Natural killer cell (primary cell): ENCODE results near the gene MTUS2. TPM values are rescaled to one million over a fixed set of nuclear protein-coding genes. Genes with fewer than 3 reads are reported as not detected.

Experiments used
- ATAC-seq, 3 donors: fragments of 150-1000 bp in 2 of 3; fragments of 200-7000 bp in 1 of 3; cut with Tn5 transposase; 1 replicate in 1 of 3; 2 replicates in 2 of 3; pipeline ENCODE4 v1.10.0; 2021; ENCODE audit warnings: mild to moderate bottlenecking in 2 of 3, moderate library complexity in 2 of 3
- DNase-seq, 2 donors: peaks; one replicate each; pipeline versions ENCODE4 v3.0.0 to v3.0.0-alpha.2; 2013 to 2021; ENCODE audit warnings: mixed read lengths in 1 of 2
- H3K27ac ChIP-seq: one replicate; pipeline ENCODE4 v1.5.1; 2013; ENCODE audit warnings: mild to moderate bottlenecking, low read length
- H3K27me3 ChIP-seq: one replicate; pipeline ENCODE4 v1.6.1; 2013; ENCODE audit warnings: low read length; ENCODE audit not compliant: control insufficient read depth, insufficient read depth
- H3K36me3 ChIP-seq: one replicate; pipeline ENCODE4 v1.6.1; 2013; ENCODE audit warnings: low read length; ENCODE audit not compliant: control insufficient read depth, insufficient read depth
- H3K4me1 ChIP-seq: one replicate; pipeline ENCODE4 v1.6.1; 2013; ENCODE audit warnings: low read length; ENCODE audit not compliant: control insufficient read depth, insufficient read depth
- H3K4me3 ChIP-seq: one replicate; pipeline ENCODE4 v1.5.1; 2013; ENCODE audit warnings: low read length
- H3K9me3 ChIP-seq: one replicate; pipeline ENCODE4 v1.6.1; 2013; ENCODE audit warnings: low read length; ENCODE audit not compliant: control insufficient read depth, insufficient read depth
- H3K27ac Mint-ChIP-seq, 2 donors: one replicate each; pipeline ENCODE4 v1.8.0; 2022; ENCODE audit warnings: mild to moderate bottlenecking in 2 of 2, mixed read lengths in 2 of 2, moderate library complexity in 1 of 2
- H3K27me3 Mint-ChIP-seq, 2 donors: one replicate each; pipeline ENCODE4 v1.8.0; 2022; ENCODE audit warnings: low read depth in 2 of 2, mixed read lengths in 2 of 2
- H3K36me3 Mint-ChIP-seq: one replicate; pipeline ENCODE4 v1.8.0; 2022; ENCODE audit warnings: mixed read lengths
- H3K4me1 Mint-ChIP-seq, 2 donors: one replicate each; pipeline ENCODE4 v1.8.0; 2022; ENCODE audit warnings: mixed read lengths in 2 of 2
- H3K4me3 Mint-ChIP-seq: one replicate; pipeline ENCODE4 v1.8.0; 2022; ENCODE audit warnings: mild to moderate bottlenecking, moderate library complexity, mixed read lengths
- H3K9me3 Mint-ChIP-seq, 2 donors: one replicate each; pipeline ENCODE4 v1.8.0; 2022; ENCODE audit warnings: mixed read lengths in 2 of 2
- WGBS: methylation state at CpG from one replicate; pipeline ENCODE4 v1.1.7; 2013; ENCODE audit warnings: missing lambda C conversion rate; ENCODE audit not compliant: insufficient coverage; 5-methylcytosine and 5-hydroxymethylcytosine counted together
- intact Hi-C: fragments of 100-400 bp; cut with micrococcal nuclease; formaldehyde crosslinking; loops from one replicate; pipeline ENCODE4 v1.14.2; 2022
- total RNA-seq, 4 donors: library from RNA; stranded (reverse); fragments of 120-200 nt in 1 of 4; gene quantifications; one replicate each; pipeline versions ENCODE4 v1.2.3 to v1.2.4, GENCODE V29; 2013 to 2022
- TF ChIP-seq, protein P1 (sequence below): fragments of 200-600 bp; IDR thresholded peaks from one replicate; pipeline ENCODE4 v1.8.0; 2022; ENCODE audit warnings: antibody characterized with exemption

The MTUS2 gene
- total RNA-seq, 3 donors from 2014 or later (not counting 1 experiment from before 2014, with no cell fraction given) = not detected

DNA sequence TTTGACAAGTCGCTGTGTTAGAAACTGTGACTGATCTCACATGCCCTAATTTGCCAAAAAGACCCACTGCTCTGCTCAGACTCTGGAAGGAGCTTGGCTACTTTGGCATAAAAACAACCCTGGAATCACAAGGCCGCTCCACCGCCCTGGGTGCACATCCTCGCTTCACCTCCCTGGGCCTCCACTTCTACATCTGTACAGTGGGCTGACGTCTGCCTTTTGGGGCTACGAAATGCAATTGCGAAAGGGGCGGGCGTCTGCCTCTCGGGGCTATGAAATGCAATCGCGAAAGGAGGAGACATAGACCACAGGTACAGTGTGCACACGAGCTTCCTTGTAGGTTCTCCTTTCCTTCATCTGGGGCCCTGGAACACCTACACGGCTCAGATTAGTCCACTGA lies 701.2 kb downstream of the MTUS2 start:
- TF ChIP-seq, protein P1, sequence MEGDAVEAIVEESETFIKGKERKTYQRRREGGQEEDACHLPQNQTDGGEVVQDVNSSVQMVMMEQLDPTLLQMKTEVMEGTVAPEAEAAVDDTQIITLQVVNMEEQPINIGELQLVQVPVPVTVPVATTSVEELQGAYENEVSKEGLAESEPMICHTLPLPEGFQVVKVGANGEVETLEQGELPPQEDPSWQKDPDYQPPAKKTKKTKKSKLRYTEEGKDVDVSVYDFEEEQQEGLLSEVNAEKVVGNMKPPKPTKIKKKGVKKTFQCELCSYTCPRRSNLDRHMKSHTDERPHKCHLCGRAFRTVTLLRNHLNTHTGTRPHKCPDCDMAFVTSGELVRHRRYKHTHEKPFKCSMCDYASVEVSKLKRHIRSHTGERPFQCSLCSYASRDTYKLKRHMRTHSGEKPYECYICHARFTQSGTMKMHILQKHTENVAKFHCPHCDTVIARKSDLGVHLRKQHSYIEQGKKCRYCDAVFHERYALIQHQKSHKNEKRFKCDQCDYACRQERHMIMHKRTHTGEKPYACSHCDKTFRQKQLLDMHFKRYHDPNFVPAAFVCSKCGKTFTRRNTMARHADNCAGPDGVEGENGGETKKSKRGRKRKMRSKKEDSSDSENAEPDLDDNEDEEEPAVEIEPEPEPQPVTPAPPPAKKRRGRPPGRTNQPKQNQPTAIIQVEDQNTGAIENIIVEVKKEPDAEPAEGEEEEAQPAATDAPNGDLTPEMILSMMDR = no peak
- H3K27ac Mint-ChIP-seq = no peak overlapping the region
- Histone ChIP-seq H3K4me1 (no peaks in the 10 kb centered on the region), H3K9me3 (no peaks in the 10 kb centered on the region), H3K27ac (no peak overlapping the region), H3K36me3 (peaks cover 28% of the 10 kb centered on the region), H3K4me3 (no peak overlapping the region), H3K27me3 (no peaks in the 10 kb centered on the region)
- H3K4me1 Mint-ChIP-seq = no peaks in the 10 kb centered on the region
- no peak overlapping the region for H3K4me3 Mint-ChIP-seq
- WGBS = 96% methylated on average over 14 of the region's 14 CpGs
- no peaks in the 10 kb centered on the region for H3K36me3 Mint-ChIP-seq
- H3K9me3 Mint-ChIP-seq = no peaks in the 10 kb centered on the region
- no peak for DNase-seq
- H3K27me3 Mint-ChIP-seq = no peaks in the 10 kb centered on the region
- ATAC-seq = no peak
- intact Hi-C loops = no loop called here

GRCh38 chr13:29522044-29522685 lies 702.0 kb downstream of the MTUS2 start:
- H3K27ac ChIP-seq = no peak overlapping the region
- H3K4me3 ChIP-seq = no peak overlapping the region
- no peaks in the 10 kb centered on the region for H3K27me3 Mint-ChIP-seq
- H3K9me3 Mint-ChIP-seq = no peaks in the 10 kb centered on the region
- no peaks in the 10 kb centered on the region for H3K27me3 ChIP-seq
- DNase-seq (no peak), ATAC-seq (no peak)
- no peaks in the 10 kb centered on the region for H3K4me1 Mint-ChIP-seq
- intact Hi-C loops = no loop called here
- H3K4me3 Mint-ChIP-seq = no peak overlapping the region
- TF ChIP-seq, protein P1 = no peak
- H3K4me1 ChIP-seq = no peaks in the 10 kb centered on the region
- H3K36me3 Mint-ChIP-seq = no peaks in the 10 kb centered on the region
- H3K36me3 ChIP-seq = peaks cover 22% of the 10 kb centered on the region
- no peak overlapping the region for H3K27ac Mint-ChIP-seq
- no peaks in the 10 kb centered on the region for H3K9me3 ChIP-seq
- WGBS = 96% methylated on average over 15 of the region's 16 CpGs

DNA sequence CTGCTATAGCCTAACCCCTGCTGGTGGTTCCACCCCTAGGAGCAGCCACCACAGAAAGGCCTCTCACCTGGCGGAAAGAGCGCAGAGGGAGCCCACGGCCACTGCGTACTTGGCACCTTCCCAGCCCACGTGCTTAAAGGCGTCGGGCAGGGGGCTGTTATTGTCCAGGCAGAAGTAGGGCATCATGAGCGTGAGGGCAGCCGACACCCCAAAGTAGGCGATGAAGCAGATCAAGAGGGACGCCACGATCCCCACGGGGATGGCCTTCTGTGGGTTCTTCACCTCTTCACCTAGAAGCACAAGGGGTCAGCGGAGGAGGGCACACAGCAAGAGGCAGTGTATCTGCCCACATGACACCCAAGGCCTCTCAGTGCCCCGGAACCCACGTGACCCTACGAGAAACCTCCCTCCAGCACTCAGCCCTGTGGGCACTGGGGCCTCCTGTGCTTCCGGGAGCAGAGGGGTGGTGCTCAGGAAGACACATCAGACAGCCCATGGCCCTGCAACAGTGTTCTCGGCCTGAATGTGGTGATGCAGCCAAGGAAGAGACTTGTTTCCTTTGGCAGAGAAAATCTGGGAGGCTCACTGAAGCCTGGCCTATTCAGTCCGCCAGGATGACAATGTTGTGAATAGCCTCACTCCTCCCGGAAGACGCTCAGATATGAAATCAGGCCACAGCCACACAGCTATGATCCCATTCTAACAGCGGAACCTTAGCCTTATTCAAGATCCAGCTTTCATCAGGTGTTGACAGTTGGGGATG lies 703.2 kb downstream of the MTUS2 start:
- no peaks in the 10 kb centered on the region for H3K36me3 Mint-ChIP-seq

More for the DNA sequence above, 703.2 kb downstream of the MTUS2 start:
- Histone ChIP-seq H3K27ac (no peak overlapping the region), H3K27me3 (no peaks in the 10 kb centered on the region), H3K9me3 (no peaks in the 10 kb centered on the region), H3K36me3 (peaks cover 21% of the 10 kb centered on the region), H3K4me1 (no peaks in the 10 kb centered on the region), H3K4me3 (no peak overlapping the region)
- TF ChIP-seq, protein P1 = no peak
- H3K27ac Mint-ChIP-seq = peak overlapping the region in 1 of 2 donors; percentile 13
- no peaks in the 10 kb centered on the region for H3K9me3 Mint-ChIP-seq
- no peak overlapping the region for H3K4me3 Mint-ChIP-seq
- ATAC-seq (peak in 2 of 3 donors; percentile 38 to 58), DNase-seq (no peak)
- WGBS = 82% methylated on average over 23 of the region's 23 CpGs
- no peaks in the 10 kb centered on the region for H3K4me1 Mint-ChIP-seq
- intact Hi-C loops = no loop called here
- no peaks in the 10 kb centered on the region for H3K27me3 Mint-ChIP-seq
